CD4-positive, alpha-beta T cell treated with Interleukin-15 for 1 hour (primary cell): ENCODE data around the gene MYD88.
"Not testable (repeated sequence)": the region's sequence is repeated elsewhere in the genome, so short reads cannot be mapped to it uniquely, and the experiment has no call there.

Experiments
- DNase-seq: peaks from one replicate; pipeline ENCODE4 v3.0.0-alpha.2; 2020

Gene MYD88

GRCh38 chr3:38146504-38146903, 8.0 kb downstream of the MYD88 start:
- no peak for DNase-seq

GRCh38 chr3:38147421-38147820, 9.0 kb downstream of the MYD88 start:
- no peak for DNase-seq

DNA sequence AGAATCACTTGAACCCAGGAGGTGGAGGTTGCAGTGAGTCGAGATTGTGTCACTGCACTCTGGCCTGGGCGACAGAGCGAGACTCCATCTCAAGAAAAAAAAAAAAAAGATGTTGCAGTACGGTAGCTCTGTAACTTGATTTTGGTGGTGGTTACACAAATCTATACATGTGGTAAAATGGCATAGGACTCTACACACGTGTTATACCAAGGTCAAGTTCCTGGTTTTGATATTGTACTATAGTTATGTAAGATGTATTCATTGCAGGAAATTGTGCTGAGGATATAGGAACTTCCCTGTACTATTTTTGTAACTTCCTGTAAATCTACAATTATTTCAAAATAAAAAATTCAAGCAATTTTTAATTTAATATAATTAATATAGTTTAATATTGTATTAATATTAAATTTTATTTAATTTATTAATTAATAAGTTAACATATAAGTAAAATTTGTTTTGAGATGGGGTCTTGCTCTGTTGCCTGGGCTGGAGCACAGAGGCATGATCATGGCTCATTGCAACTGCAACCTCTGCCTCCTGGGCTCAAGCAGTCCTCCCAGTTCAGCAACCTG, 9.9 kb downstream of the MYD88 start:
- DNase-seq = no peak

- DNase-seq = no peak
Observed at GRCh38 chr3:38149708-38150107, 11.2 kb downstream of the MYD88 start.

DNA sequence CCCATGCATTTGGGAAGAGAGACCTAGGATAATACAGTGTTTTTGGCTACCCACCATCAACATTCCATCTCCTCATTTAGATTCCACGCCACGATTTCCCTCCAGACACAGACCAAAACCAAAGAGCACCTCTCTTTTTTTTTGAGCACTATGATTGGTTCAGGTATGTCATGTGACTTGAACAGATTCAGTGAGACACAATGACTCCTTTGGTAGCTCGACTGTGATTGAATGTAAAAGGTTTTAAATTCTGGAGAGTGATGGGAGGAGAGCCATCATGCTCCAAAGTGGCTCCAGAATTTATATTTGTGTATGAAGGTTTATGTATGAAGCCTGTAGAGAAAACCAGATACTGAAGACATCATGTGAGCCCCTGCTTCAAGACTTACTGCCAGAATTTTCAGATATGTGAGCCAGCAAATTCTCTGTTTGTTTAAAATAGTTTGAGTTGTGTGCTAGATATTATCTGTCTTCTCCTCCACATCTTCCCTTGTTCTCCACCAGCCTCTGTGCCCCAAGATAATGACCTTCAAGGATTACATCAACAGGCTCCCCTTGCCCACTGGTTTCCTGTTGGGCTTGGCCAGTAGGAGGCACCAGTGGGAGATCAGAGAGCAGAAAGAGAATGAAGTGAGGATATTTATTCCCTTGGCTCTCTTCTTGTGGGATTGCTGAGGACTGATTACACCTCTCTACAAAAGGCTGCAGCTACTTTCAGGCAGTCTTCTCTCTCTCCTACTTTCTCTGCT, 12.5 kb downstream of the MYD88 start:
- DNase-seq = no peak

GRCh38 chr3:38151667-38152265, 13.3 kb downstream of the MYD88 start:
- DNase-seq = no peak

- no peak for DNase-seq
Observed at GRCh38 chr3:38152609-38153008, 14.1 kb downstream of the MYD88 start.

- DNase-seq = no peak
Observed at GRCh38 chr3:38153221-38153620, 14.8 kb downstream of the MYD88 start.

GRCh38 chr3:38154033-38154494, 15.6 kb downstream of the MYD88 start:
- DNase-seq = peak; percentile 48

GRCh38 chr3:38154625-38155255, 16.3 kb downstream of the MYD88 start:
- DNase-seq = no peak

- DNase-seq = no peak
Observed at GRCh38 chr3:38155825-38156224, 17.4 kb downstream of the MYD88 start.

GRCh38 chr3:38157117-38157516, 18.7 kb downstream of the MYD88 start:
- no peak for DNase-seq

GRCh38 chr3:38157595-38157994, 19.1 kb downstream of the MYD88 start:
- no peak for DNase-seq

DNA sequence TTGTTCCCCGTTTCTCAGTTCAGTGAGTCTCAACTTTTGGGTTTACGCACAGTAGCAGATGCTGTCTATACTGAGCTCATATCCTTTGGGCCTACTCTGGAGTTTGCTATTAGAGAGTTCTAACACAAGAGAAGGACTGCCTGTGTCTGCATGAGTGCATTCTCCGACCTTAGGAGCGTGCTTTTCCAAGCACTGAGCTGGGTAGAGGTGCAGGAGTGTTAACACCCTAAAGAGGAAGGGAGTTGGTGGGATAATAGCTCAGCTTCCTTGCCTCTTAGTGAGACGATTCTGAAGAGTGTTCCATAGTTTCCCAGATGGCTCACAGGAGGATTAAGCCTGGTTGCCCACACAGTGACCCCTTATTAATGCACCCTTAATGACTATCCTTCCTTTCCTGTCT, 20.0 kb downstream of the MYD88 start:
- no peak for DNase-seq

DNA sequence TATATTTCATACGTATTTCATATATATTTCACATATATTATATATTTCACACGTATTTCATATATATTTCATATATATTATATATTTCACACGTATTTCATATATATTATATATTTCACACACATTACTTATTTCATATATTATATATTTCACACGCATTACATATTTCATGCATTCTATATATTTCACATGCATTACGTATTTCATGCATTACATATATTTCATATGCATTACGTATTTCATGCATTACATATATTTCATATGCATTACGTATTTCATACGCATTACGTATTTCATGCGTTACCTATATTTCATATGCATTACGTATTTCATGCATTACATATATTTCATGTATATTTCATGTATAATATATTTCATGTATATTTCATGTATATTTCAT, 22.2 kb downstream of the MYD88 start:
- DNase-seq = not testable (repeated sequence)

DNA sequence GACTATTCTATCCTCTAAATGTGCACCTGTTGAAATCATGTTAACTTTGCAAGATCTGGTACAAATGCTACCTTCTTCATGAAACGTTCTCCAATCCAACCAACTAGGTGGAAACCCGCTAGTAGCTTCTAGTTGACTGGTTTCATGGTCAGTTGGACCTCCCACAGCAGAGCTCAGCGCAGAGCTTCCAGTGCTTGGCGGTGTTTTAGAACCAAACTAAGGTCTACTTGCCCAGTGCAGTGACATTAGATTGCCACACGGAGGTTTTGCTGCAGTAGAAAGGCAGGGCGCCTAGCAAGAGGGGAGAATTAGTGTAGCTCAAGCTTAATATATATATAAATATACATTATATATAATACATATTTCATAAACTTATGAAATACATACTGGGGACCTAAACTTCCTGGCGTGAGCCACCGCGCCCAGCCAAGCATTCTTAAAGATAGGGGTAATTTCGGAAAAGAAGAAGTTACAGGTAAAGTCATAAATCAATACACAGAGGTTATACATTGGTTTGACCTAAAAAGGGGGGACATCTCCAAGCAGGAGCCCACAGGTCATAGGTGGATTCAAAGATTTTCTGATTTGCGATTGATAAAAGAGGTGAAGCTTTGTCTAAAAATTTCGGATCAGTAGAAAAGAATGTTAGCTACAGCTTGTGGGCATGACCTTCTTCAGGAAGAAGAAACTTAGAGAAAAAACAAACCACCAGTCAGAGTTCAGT, 24.8 kb downstream of the MYD88 start:
- no peak for DNase-seq

GRCh38 chr3:38163841-38164642, 25.6 kb downstream of the MYD88 start:
- no peak for DNase-seq

GRCh38 chr3:38164643-38164951, 26.1 kb downstream of the MYD88 start:
- no peak for DNase-seq

DNA sequence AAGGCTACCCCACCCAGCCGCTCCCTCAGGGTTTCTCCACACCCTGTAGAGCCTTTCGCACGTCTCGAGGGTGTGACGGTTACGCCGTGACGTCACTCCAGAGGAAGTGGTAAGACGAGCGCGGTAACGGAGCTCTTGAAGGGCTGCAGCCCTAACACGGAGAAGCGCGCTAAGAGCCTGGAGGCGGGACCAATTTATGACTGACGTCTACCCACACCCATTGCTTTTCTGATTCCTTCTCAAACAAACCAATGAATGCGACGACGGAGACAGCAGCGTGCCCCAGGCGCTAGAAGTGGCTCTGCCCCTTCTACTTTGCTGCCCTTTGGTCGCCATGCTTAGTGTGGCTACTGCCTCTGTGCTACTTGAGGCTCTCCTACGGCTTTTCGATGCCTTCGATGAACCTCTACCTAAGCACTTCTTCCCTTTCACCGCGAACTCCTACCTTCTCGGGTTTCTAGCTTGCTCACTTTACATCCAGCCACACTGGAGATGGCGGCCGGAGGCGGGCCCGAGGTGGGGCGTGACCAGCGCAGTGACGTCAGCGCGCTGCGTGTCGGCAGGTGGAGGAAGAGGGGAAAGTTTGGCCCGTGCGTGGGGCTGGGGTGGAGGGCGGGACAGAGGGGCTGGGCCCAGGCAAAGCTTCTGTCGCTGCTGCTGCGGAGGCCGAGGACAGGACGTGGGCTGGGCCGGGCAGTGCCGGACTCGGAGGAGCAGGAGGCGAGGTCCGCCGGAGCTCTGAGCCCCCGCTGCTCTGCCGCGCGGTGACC, 26.7 kb downstream of the MYD88 start, which contains the start of gene OXSR1:
OXSR1 (plus strand) TSS at position 586 of the 770 bp plus-strand sequence. CDS start 340 bp downstream, outside the sequence.
- DNase-seq = peak; percentile 99

DNA sequence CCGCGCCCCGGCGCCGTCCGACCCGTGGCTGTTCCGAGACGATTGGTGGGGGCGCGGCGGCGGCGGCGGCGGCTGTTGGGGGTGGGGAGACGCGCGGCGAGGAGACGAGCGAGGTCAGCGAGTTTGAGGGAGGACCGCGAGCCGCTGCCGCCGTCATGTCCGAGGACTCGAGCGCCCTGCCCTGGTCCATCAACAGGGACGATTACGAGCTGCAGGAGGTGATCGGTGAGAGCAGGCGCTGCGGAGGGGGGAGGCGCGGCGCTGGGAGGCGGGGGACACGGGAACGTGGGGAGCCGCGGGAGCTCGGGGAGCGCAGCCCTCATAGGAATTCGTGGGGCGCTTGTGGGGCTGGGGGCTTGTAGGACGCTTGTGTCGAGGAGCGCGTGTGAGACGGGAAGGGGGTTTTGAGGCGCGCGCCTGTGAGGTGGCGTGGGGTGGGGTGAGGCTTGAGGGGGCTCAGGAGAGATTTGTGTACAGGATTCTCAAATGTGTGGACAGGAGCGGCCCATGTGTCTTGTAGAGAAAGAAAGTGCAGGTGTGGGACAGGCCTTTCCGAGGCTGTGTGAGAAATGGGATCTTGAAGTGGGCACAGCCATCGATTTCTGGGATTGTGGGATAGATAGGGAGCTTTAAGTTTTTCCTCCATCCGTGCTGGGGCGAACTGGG, 27.4 kb downstream of the MYD88 start:
- no peak for DNase-seq

- DNase-seq = no peak
Observed at GRCh38 chr3:38167591-38167990, 29.1 kb downstream of the MYD88 start.
